ENCODE measurements around the gene IL34. TPM values are rescaled to one million over a fixed set of nuclear protein-coding genes. Genes with fewer than 3 reads are reported as not detected.

The IL34 gene
- total and polyA plus RNA-seq, 2 of the 13 experiments (the other 11 are each of a cell fraction or from before 2014, with no cell fraction given): 1.2 to 1.3 TPM

- TF ChIP-seq ZNF17 (CRISPR knock-in tag; IDR thresholded peaks at IDR 0.05): no peak
- no peak for TF ChIP-seq CEBPZ (IDR thresholded peaks at IDR 0.05; ENCODE audit: low read length)
- TF ChIP-seq ZNF281 (CRISPR knock-in tag; IDR thresholded peaks at IDR 0.05; ENCODE audit: borderline replicate concordance): no peak
- no peak for TF ChIP-seq ZNF670 (CRISPR knock-in tag; IDR thresholded peaks at IDR 0.05; ENCODE audit: borderline replicate concordance)
- TF ChIP-seq ZKSCAN5 (CRISPR knock-in tag; IDR thresholded peaks at IDR 0.05): no peak
- TF ChIP-seq FOXA1 (IDR thresholded peaks at IDR 0.05): no peak
- TF ChIP-seq FOXA1 (CRISPR knock-in tag; IDR thresholded peaks at IDR 0.05): no peak
- TF ChIP-seq TCF7 (IDR thresholded peaks at IDR 0.05; ENCODE audit: low read depth): no peak
- TF ChIP-seq TFDP2 (CRISPR knock-in tag; IDR thresholded peaks at IDR 0.05): no peak
- TF ChIP-seq ZSCAN20 (CRISPR knock-in tag; IDR thresholded peaks at IDR 0.05; ENCODE audit: borderline replicate concordance): no peak
- peak; percentile 37 for TF ChIP-seq RBM39 (IDR thresholded peaks at IDR 0.05; ENCODE audit: low read depth, low read length, poor library complexity, severe bottlenecking)
- TF ChIP-seq ZNF335 (CRISPR knock-in tag; IDR thresholded peaks at IDR 0.05): no peak
- no peak for TF ChIP-seq MAFF (IDR thresholded peaks at IDR 0.05; ENCODE audit: low read depth, low read length)
- TF ChIP-seq FOXA3 (CRISPR knock-in tag; IDR thresholded peaks at IDR 0.05): no peak
- no peak for TF ChIP-seq MAZ (IDR thresholded peaks at IDR 0.05; ENCODE audit: borderline replicate concordance, low read depth, low read length)
- TF ChIP-seq MAZ (CRISPR knock-in tag; IDR thresholded peaks at IDR 0.05; ENCODE audit: low read depth): no peak
- no peak for TF ChIP-seq ZNF569 (CRISPR knock-in tag; IDR thresholded peaks at IDR 0.05; ENCODE audit: borderline replicate concordance)
- no peak for TF ChIP-seq ZNF235 (CRISPR knock-in tag; IDR thresholded peaks at IDR 0.05; ENCODE audit: borderline replicate concordance)
- no peak for TF ChIP-seq ZNF850 (CRISPR knock-in tag; conservative IDR thresholded peaks at IDR 0.05)
- TF ChIP-seq BORCS8-MEF2B (CRISPR knock-in tag; IDR thresholded peaks at IDR 0.05): no peak; the same call in 1 of the 2 replicates
- no peak for TF ChIP-seq ZNF251 (CRISPR knock-in tag; IDR thresholded peaks at IDR 0.05)
Observed at GRCh38 chr16:70661918-70662641, 15.7 kb downstream of the IL34 start (continued).
